GM12878 (cell line): ENCODE data around the gene DTL.

Experiments used
- CEBPB ChIP-seq, 2 experiments: fragments of 150-350 bp in 1 of 2; IDR thresholded peaks; 2 replicates each; pipeline ENCODE4 v1.6.1; 2012 to 2014; ENCODE audit warnings: low read depth in 2 of 2, low read length in 2 of 2, borderline replicate concordance in 1 of 2, inconsistent platforms in 1 of 2
- EP300 ChIP-seq, 2 experiments: fragments of 150-350 bp in 1 of 2; IDR thresholded peaks; 2 replicates each; pipeline ENCODE4 v1.6.1; 2011 to 2012; ENCODE audit warnings: low read depth in 2 of 2, low read length in 2 of 2, borderline replicate concordance in 1 of 2, improper control_type of control experiment in 1 of 2, inconsistent platforms in 1 of 2; ENCODE audit not compliant: control insufficient read depth in 1 of 2
- NFYB ChIP-seq: IDR thresholded peaks from 2 replicates; pipeline ENCODE4 v1.6.1; 2011; ENCODE audit warnings: low read depth, mild to moderate bottlenecking, low read length, improper control_type of control experiment, moderate library complexity; ENCODE audit not compliant: insufficient read depth
- POLR2A ChIP-seq: IDR thresholded peaks from 2 replicates; pipeline ENCODE4 v1.6.1; 2011; ENCODE audit warnings: low read depth, mild to moderate bottlenecking, low read length
- SP1 ChIP-seq: IDR thresholded peaks from one replicate; pipeline ENCODE4 v1.6.1; 2011; ENCODE audit warnings: low read depth, low read length
- SREBF2 ChIP-seq: IDR thresholded peaks from 2 replicates; pipeline ENCODE4 v1.6.1; 2012; ENCODE audit warnings: mild to moderate bottlenecking, low read length
- TF ChIP-seq, protein P1 (sequence below), 3 experiments: IDR thresholded peaks in 2 of 3; conservative IDR thresholded peaks in 1 of 3; 2 replicates each; pipeline ENCODE4 v1.5.1; 2011; ENCODE audit warnings: low read depth in 3 of 3, low read length in 3 of 3, mild to moderate bottlenecking in 3 of 3, control low read depth in 2 of 3, moderate library complexity in 2 of 3, inconsistent platforms in 1 of 3, mixed read lengths in 1 of 3; ENCODE audit not compliant: control insufficient read depth in 2 of 3, insufficient read depth in 1 of 3; ENCODE audit errors: extremely low read depth in 1 of 3

DNA sequence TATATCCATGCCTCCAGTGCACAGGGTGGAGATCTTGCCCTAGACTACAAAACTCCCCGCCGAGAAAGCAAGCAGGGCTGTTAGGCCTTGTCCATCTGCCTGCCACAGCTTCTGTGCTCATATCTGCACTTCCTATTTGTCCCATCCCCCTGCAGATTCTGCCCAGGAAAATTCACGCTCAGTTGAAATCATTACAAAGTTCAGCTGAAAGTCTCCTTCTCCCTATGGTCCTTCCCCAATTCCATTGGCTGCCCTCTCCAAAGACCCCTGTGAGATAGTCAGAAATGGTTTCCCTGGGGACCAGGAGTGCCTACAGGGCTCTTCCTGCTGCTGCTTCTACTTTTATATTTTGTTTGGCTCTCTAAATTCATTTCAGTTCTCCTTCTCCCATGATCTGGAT, 63.2 kb downstream of the DTL start:
- TF ChIP-seq NFYB = no peak
- no peak for TF ChIP-seq CEBPB (IDR thresholded peaks at IDR 0.05; ENCODE audit: borderline replicate concordance in 1 of 2, low read depth in 2 of 2, low read length in 2 of 2)
- TF ChIP-seq, protein P1, sequence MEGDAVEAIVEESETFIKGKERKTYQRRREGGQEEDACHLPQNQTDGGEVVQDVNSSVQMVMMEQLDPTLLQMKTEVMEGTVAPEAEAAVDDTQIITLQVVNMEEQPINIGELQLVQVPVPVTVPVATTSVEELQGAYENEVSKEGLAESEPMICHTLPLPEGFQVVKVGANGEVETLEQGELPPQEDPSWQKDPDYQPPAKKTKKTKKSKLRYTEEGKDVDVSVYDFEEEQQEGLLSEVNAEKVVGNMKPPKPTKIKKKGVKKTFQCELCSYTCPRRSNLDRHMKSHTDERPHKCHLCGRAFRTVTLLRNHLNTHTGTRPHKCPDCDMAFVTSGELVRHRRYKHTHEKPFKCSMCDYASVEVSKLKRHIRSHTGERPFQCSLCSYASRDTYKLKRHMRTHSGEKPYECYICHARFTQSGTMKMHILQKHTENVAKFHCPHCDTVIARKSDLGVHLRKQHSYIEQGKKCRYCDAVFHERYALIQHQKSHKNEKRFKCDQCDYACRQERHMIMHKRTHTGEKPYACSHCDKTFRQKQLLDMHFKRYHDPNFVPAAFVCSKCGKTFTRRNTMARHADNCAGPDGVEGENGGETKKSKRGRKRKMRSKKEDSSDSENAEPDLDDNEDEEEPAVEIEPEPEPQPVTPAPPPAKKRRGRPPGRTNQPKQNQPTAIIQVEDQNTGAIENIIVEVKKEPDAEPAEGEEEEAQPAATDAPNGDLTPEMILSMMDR (IDR thresholded peaks at IDR 0.05 in 2 of 3, conservative IDR thresholded peaks at IDR 0.05 in 1 of 3; ENCODE audit: control insufficient read depth in 2 of 3, extremely low read depth in 1 of 3, insufficient read depth in 1 of 3, low read depth in 3 of 3, low read length in 3 of 3) = no peak
- no peak for TF ChIP-seq EP300 (IDR thresholded peaks at IDR 0.05; ENCODE audit: borderline replicate concordance in 1 of 2, control insufficient read depth in 1 of 2, low read depth in 2 of 2, low read length in 2 of 2)
- no peak for TF ChIP-seq SREBF2
- TF ChIP-seq POLR2A = no peak
- no peak for TF ChIP-seq SP1
